HepG2 (cell line): ENCODE results near the gene MPST. TPM values are rescaled to one million over a fixed set of nuclear protein-coding genes. Genes with fewer than 3 reads are reported as not detected.

Source experiments
- ATAC-seq: fragments of 200-7000 bp; cut with Tn5 transposase; 3 replicates; pipeline ENCODE4 v1.9.1; 2020; ENCODE audit warnings: mild to moderate bottlenecking, moderate library complexity
- BruUV-seq: library from RNA; stranded (reverse); fragments of 400-500 nt; replicated peaks from 2 replicates; lab custom pipeline; 2021; lab: Mats Ljungman, UMichigan
- CTCF ChIA-PET: fragments of 300-600 bp; formaldehyde crosslinking; extraction: SDS; loops from one replicate; lab custom pipeline; 2021; ENCODE audit warnings: low total read pairs, inconsistent platforms, low intra/inter-chr PET ratio; lab: Yijun Ruan, JAX
- POLR2A ChIA-PET: fragments of 350-600 bp; sonication (Branson Sonifier 250); formaldehyde crosslinking; loops from one replicate; lab custom pipeline; 2020; ENCODE audit warnings: antibody characterized with exemption, inconsistent platforms; lab: Yijun Ruan, JAX
- DNase-seq: peaks from one replicate; pipeline ENCODE4 v3.0.0-alpha.2; 2015; ENCODE audit warnings: low spot score
- FAIRE-seq: peaks from 3 replicates; lab custom pipeline; 2011; peaks lifted over from hg19 to GRCh38; lab: Jason Lieb, UNC
- H2AFZ ChIP-seq: one replicate; pipeline ENCODE4 v1.6.1; 2011; ENCODE audit warnings: low read length, inconsistent platforms
- H3K27ac ChIP-seq: fragments of 300-600 bp; 3 replicates; pipeline ENCODE4 v1.8.0; 2011; ENCODE audit warnings: mixed run types, mild to moderate bottlenecking, mixed read lengths, low read length, inconsistent platforms; ENCODE audit not compliant: insufficient read depth; ENCODE audit errors: extremely low read length
- H3K27me3 ChIP-seq, 2 experiments: fragments of 200-600 bp in 1 of 2; 2 replicates in 1 of 2; 3 replicates in 1 of 2; pipeline versions ENCODE4 v1.6.0 to v1.8.0; 2011; ENCODE audit warnings: low read length in 2 of 2, mild to moderate bottlenecking in 2 of 2, moderate library complexity in 2 of 2, inconsistent platforms in 1 of 2; ENCODE audit not compliant: insufficient read depth in 2 of 2, control insufficient read depth in 1 of 2
- H3K36me3 ChIP-seq, 2 experiments: fragments of 200-600 bp in 1 of 2; replicated peaks in 1 of 2; 2 replicates in 1 of 2; 3 replicates in 1 of 2; pipeline versions ENCODE4 v1.5.1 to v1.8.0; 2011; ENCODE audit warnings: low read length in 2 of 2, inconsistent platforms in 1 of 2; ENCODE audit not compliant: insufficient read depth in 2 of 2, control insufficient read depth in 1 of 2
- H3K4me1 ChIP-seq: 2 replicates; pipeline ENCODE4 v1.5.1; 2012; ENCODE audit warnings: low read length, inconsistent platforms; ENCODE audit not compliant: insufficient read depth
- H3K4me2 ChIP-seq: 2 replicates; pipeline ENCODE4 v1.6.0; 2011; ENCODE audit warnings: low read depth, low read length, inconsistent platforms
- H3K4me3 ChIP-seq, 3 experiments: fragments of 200-600 bp in 1 of 3; sonication (generic), shearing (Covaris generic) in 1 of 3; replicated peaks in 1 of 3; 2 replicates each; pipeline ENCODE4 v1.5.1; 2011 to 2016; ENCODE audit warnings: low read length in 3 of 3, inconsistent platforms in 2 of 3, low read depth in 2 of 3, mild to moderate bottlenecking in 2 of 3, control low read depth in 1 of 3, mixed read lengths in 1 of 3; ENCODE audit not compliant: insufficient read depth in 1 of 3
- H3K79me2 ChIP-seq: one replicate; pipeline ENCODE4 v1.6.1; 2011; ENCODE audit warnings: low read length, inconsistent platforms; ENCODE audit not compliant: insufficient read depth
- H3K9ac ChIP-seq: 2 replicates; pipeline ENCODE4 v1.6.0; 2011; ENCODE audit warnings: mild to moderate bottlenecking, low read depth, low read length, inconsistent platforms; ENCODE audit not compliant: insufficient read depth
- H3K9me3 ChIP-seq: 2 replicates; pipeline ENCODE4 v1.5.1; 2012; ENCODE audit warnings: mild to moderate bottlenecking, low read length
- H4K20me1 ChIP-seq: 2 replicates; pipeline ENCODE4 v1.6.0; 2011; ENCODE audit warnings: inconsistent platforms, mild to moderate bottlenecking, low read length, moderate library complexity; ENCODE audit not compliant: insufficient read depth
- CEBPG ChIP-seq: IDR thresholded peaks from 2 replicates; pipeline ENCODE4 v1.6.1; 2016
- CENPX ChIP-seq: sonication (generic); formaldehyde crosslinking; IDR thresholded peaks from 2 replicates; pipeline ENCODE4 v1.9.0; 2021; ENCODE audit warnings: mild to moderate bottlenecking, missing genetic modification reagents, moderate library complexity
- GTF2F1 ChIP-seq: fragments of 150-350 bp; IDR thresholded peaks from 2 replicates; pipeline ENCODE4 v1.6.1; 2014; ENCODE audit warnings: low read length
- HNRNPUL1 ChIP-seq: fragments of 200-400 bp; formaldehyde crosslinking; IDR thresholded peaks from 2 replicates; pipeline ENCODE4 v1.6.1; 2017; ENCODE audit warnings: low read depth, mild to moderate bottlenecking, low read length, moderate library complexity
- MIXL1 ChIP-seq: IDR thresholded peaks from 2 replicates; pipeline ENCODE4 v1.6.1; 2016
- NAIF1 ChIP-seq: sonication (generic); formaldehyde crosslinking; IDR thresholded peaks from 2 replicates; pipeline ENCODE4 v1.5.0; 2020; ENCODE audit warnings: mild to moderate bottlenecking, missing genetic modification reagents, borderline replicate concordance
- NR2F6 ChIP-seq, 2 experiments: IDR thresholded peaks; 2 replicates each; pipeline ENCODE4 v1.6.1; 2016; ENCODE audit warnings: antibody characterized with exemption in 1 of 2, mild to moderate bottlenecking in 1 of 2
- PLRG1 ChIP-seq: fragments of 450-650 bp; conservative IDR thresholded peaks from 2 replicates; pipeline ENCODE4 v1.6.1; 2016
- POLR2A ChIP-seq, 2 experiments: IDR thresholded peaks; 2 replicates each; pipeline ENCODE4 v1.6.1; 2011; ENCODE audit warnings: low read depth in 2 of 2, low read length in 2 of 2, mild to moderate bottlenecking in 1 of 2, moderate library complexity in 1 of 2; ENCODE audit not compliant: insufficient read depth in 1 of 2
- POLR2AphosphoS5 ChIP-seq: IDR thresholded peaks from 2 replicates; pipeline ENCODE4 v1.6.1; 2012; ENCODE audit warnings: low read depth, low read length
- RELA ChIP-seq: sonication (generic); formaldehyde crosslinking; IDR thresholded peaks from 2 replicates; pipeline ENCODE4 v1.4.0; 2020; ENCODE audit warnings: missing genetic modification reagents
- REPIN1 ChIP-seq: sonication (generic); formaldehyde crosslinking; IDR thresholded peaks from 2 replicates; pipeline ENCODE4 v1.8.0; 2022; ENCODE audit warnings: missing genetic modification reagents, low read depth, mild to moderate bottlenecking, borderline replicate concordance
- RXRA ChIP-seq: sonication (generic); formaldehyde crosslinking; IDR thresholded peaks from 2 replicates; pipeline ENCODE4 v1.5.1; 2020; ENCODE audit warnings: missing genetic modification reagents
- SALL1 ChIP-seq: sonication (generic); formaldehyde crosslinking; IDR thresholded peaks from 2 replicates; pipeline ENCODE4 v1.8.0; 2022; ENCODE audit warnings: mild to moderate bottlenecking, missing genetic modification reagents
- SATB2 ChIP-seq: sonication (generic); formaldehyde crosslinking; IDR thresholded peaks from 2 replicates; pipeline ENCODE4 v1.5.0; 2020; ENCODE audit warnings: missing genetic modification reagents
- SMAD9 ChIP-seq: sonication (generic); formaldehyde crosslinking; IDR thresholded peaks from 2 replicates; pipeline ENCODE4 v1.5.1; 2020; ENCODE audit warnings: mild to moderate bottlenecking, missing genetic modification reagents
- SRY ChIP-seq: sonication (generic); formaldehyde crosslinking; IDR thresholded peaks from 2 replicates; pipeline ENCODE4 v1.8.0; 2022; ENCODE audit warnings: mild to moderate bottlenecking, missing genetic modification reagents
- YY1 ChIP-seq: IDR thresholded peaks from 2 replicates; pipeline ENCODE4 v1.6.1; 2011; ENCODE audit warnings: low read length, low read depth, moderate library complexity, mild to moderate bottlenecking; ENCODE audit not compliant: insufficient read depth, insufficient replicate concordance
- ZFP41 ChIP-seq: sonication (generic); formaldehyde crosslinking; IDR thresholded peaks from 2 replicates; pipeline ENCODE4 v1.4.0; 2020; ENCODE audit warnings: mild to moderate bottlenecking, missing genetic modification reagents, borderline replicate concordance
- ZFYVE20 ChIP-seq: sonication (generic); formaldehyde crosslinking; IDR thresholded peaks from 2 replicates; pipeline ENCODE4 v1.8.0; 2023; ENCODE audit warnings: low read depth, mild to moderate bottlenecking, moderate library complexity, missing genetic modification reagents, borderline replicate concordance
- ZMAT3 ChIP-seq: sonication (generic); formaldehyde crosslinking; conservative IDR thresholded peaks from 2 replicates; pipeline ENCODE4 v1.7.0; 2021; ENCODE audit warnings: missing genetic modification reagents
- ZNF264 ChIP-seq: sonication (generic); formaldehyde crosslinking; IDR thresholded peaks from 2 replicates; pipeline ENCODE4 v1.4.0; 2020; ENCODE audit warnings: missing genetic modification reagents
- ZNF430 ChIP-seq: sonication (generic); formaldehyde crosslinking; IDR thresholded peaks from 2 replicates; pipeline ENCODE4 v1.9.0; 2021; ENCODE audit warnings: mild to moderate bottlenecking, missing genetic modification reagents
- ZNF672 ChIP-seq: sonication (generic); formaldehyde crosslinking; IDR thresholded peaks from 2 replicates; pipeline ENCODE4 v1.8.1; 2022; ENCODE audit warnings: missing genetic modification reagents
- ZNF768 ChIP-seq: sonication (generic); formaldehyde crosslinking; IDR thresholded peaks from 2 replicates; pipeline ENCODE4 v1.4.0; 2020; ENCODE audit warnings: missing genetic modification reagents
- WGBS: methylation state at CpG from one replicate; pipeline ENCODE4 v1.1.6; 2017; ENCODE audit warnings: low lambda C conversion rate; 5-methylcytosine and 5-hydroxymethylcytosine counted together
- in situ Hi-C: cut with HindIII; loops from 2 replicates; pipeline ENCODE4 v1.10.0; 2017; ENCODE audit warnings: low pct_unique_long_range_greater_than_20kb; ENCODE audit not compliant: extremely low pct_ligation_motif_present
- intact Hi-C: fragments of 100-400 bp; cut with micrococcal nuclease; formaldehyde crosslinking; loops from one replicate; pipeline ENCODE4 v1.10.0; 2022; ENCODE audit not compliant: unreplicated experiment
- polyA plus RNA-seq, 8 experiments: library from polyadenylated mRNA; depleted of rRNA in 3 of 8; stranded (reverse) in 7 of 8; unstranded in 1 of 8; fragments of >200 nt; fragmentation: Illumina TruSeq in 4 of 8; extraction: Trizol in 4 of 8; gene quantifications; 2 replicates each; pipeline versions ENCODE4 v1.2.1 to v1.2.3, GENCODE V29; 2011 to 2016; ENCODE audit warnings: low read depth in 4 of 8, missing spikeins in 1 of 8, mixed read lengths in 1 of 8; ENCODE audit not compliant: insufficient read depth in 1 of 8
- total RNA-seq, 5 experiments: library from RNA; depleted of rRNA; stranded (reverse); fragments of >200 nt; fragmentation: Illumina TruSeq; extraction: Trizol; gene quantifications; 2 replicates each; pipeline ENCODE4 v1.2.3, GENCODE V29; 2016; ENCODE audit warnings: low read depth in 1 of 5

MPST gene
- total and polyA plus RNA-seq, 2 of the 13 experiments (the other 11 are each of a cell fraction or from before 2014, with no cell fraction given), result 133 to 141 TPM

DNA sequence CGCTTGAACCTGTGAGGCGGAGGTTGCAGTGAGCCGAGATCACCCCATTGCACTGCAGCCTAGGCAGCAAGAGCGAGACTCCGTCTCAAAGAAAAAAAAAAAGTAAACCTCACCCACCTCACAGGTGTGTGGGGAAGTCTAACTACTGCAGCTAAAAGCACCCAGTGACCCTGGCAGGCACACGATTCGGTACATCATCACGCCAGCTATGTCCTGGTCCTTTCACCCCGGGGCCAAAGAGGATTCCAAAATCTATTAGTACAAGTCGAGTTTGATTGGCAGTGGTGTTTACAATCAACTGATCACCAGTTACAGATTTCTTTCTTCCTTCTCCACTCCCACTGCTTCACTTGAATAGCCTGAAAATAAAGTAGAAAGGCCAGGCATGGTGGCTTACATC lies 6.6 kb upstream of the MPST start:
- Histone ChIP-seq H3K9me3 (no peaks in the 10 kb centered on the region), H3K27me3 (no peaks in the 10 kb centered on the region; a peak in 1 of 5 replicates), H3K4me2 (no peak overlapping the region), H3K4me1 (peaks cover 44% of the 10 kb centered on the region), H3K27ac (no peak overlapping the region), H3K36me3 (peaks cover 5 to 14% of the 10 kb centered on the region in 2 experiments), H3K79me2 (peaks cover 15% of the 10 kb centered on the region), H4K20me1 (peaks cover 24% of the 10 kb centered on the region), H3K4me3 (no peak overlapping the region), H2AFZ (no peak overlapping the region), H3K9ac (no peak overlapping the region)
- in situ Hi-C loops, result no loop called here
- ChIA-PET POLR2A (interaction anchor here (1.1 to 11.6 kb wide), 3 partner anchors 18 to 33 kb away, joined by 4 to 383 read pairs (median 141); no protein-coding TSS in a partner anchor), CTCF (no interaction called here)
- WGBS, result 74% methylated on average over 10 of the region's 10 CpGs
- DNase-seq (no peak), ATAC-seq (no peak), FAIRE-seq (no peak)
- intact Hi-C loops, result no loop called here
- BruUV-seq, result no TSS peak
- TF ChIP-seq RELA (CRISPR knock-in tag) (no peak), POLR2A (IDR thresholded peaks at IDR 0.05; ENCODE audit: insufficient read depth in 1 of 2, low read depth in 2 of 2, low read length in 2 of 2) (peak in 1 of 2 experiments; percentile 1; a peak in 1 of 4 replicates)

DNA sequence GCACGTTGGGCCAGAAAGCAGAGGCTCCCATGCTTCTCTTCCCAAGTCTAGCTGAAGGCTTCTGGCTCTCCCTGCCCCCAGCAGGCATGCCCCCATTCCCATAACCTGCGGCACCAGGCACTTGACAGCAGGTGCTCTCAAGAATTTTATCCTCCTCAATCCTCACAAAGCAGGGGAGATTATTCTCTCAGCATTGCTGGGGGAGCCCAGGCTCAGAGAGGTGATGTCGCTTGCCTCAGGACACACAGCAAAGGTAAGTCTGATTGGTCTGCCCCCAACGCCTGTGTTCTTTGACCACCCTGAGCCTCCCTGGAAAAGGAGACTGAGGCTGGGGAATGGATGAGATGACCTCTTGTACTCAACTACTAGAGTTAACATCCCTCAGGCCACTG lies 5.1 kb upstream of the MPST start:
- Histone ChIP-seq H3K4me3 (no peak overlapping the region), H3K79me2 (peaks cover 27% of the 10 kb centered on the region), H4K20me1 (peaks cover 29% of the 10 kb centered on the region), H3K36me3 (peaks cover 5 to 15% of the 10 kb centered on the region in 2 experiments), H3K9me3 (no peaks in the 10 kb centered on the region), H3K4me1 (peaks cover 47% of the 10 kb centered on the region), H2AFZ (no peak overlapping the region), H3K27me3 (no peaks in the 10 kb centered on the region), H3K4me2 (no peak overlapping the region), H3K9ac (no peak overlapping the region), H3K27ac (no peak overlapping the region)
- no peak for FAIRE-seq
- no TSS peak for BruUV-seq
- no peak for DNase-seq
- no peak for ATAC-seq
- WGBS, result 70% methylated on average over 4 of the region's 4 CpGs
- intact Hi-C loops (no loop called here), in situ Hi-C loops (no loop called here)
- CTCF ChIA-PET, result no interaction called here
- POLR2A ChIA-PET, result interaction anchor here (1.7 to 11.6 kb wide), 3 partner anchors 9 to 29 kb away, joined by 5 to 383 read pairs (median 141); no protein-coding TSS in a partner anchor
- TF ChIP-seq HNRNPUL1 (no peak), SALL1 (CRISPR knock-in tag) (no peak), POLR2AphosphoS5 (no peak), SMAD9 (CRISPR knock-in tag) (no peak), YY1 (no peak), REPIN1 (CRISPR knock-in tag) (no peak), ZMAT3 (CRISPR knock-in tag) (no peak), MIXL1 (CRISPR knock-in tag) (no peak), ZFP41 (no peak), SRY (CRISPR knock-in tag) (no peak), PLRG1 (no peak), GTF2F1 (no peak), CENPX (CRISPR knock-in tag) (no peak), NR2F6 (IDR thresholded peaks at IDR 0.05) (no peak), NR2F6 (CRISPR knock-in tag; IDR thresholded peaks at IDR 0.05) (no peak), NAIF1 (0 out of 2 replicates have a peak, but pooled peaks have one; percentile 28), ZFYVE20 (CRISPR knock-in tag) (no peak), SATB2 (CRISPR knock-in tag) (no peak), RXRA (CRISPR knock-in tag) (no peak), ZNF264 (CRISPR knock-in tag) (no peak), CEBPG (CRISPR knock-in tag) (no peak), ZNF430 (no peak), ZNF768 (CRISPR knock-in tag) (peak; percentile 98), ZNF672 (CRISPR knock-in tag) (0 out of 2 replicates have a peak, but pooled peaks have one; percentile 57)
